ENCODE data around the gene TCF19.

Gene TCF19

DNA sequence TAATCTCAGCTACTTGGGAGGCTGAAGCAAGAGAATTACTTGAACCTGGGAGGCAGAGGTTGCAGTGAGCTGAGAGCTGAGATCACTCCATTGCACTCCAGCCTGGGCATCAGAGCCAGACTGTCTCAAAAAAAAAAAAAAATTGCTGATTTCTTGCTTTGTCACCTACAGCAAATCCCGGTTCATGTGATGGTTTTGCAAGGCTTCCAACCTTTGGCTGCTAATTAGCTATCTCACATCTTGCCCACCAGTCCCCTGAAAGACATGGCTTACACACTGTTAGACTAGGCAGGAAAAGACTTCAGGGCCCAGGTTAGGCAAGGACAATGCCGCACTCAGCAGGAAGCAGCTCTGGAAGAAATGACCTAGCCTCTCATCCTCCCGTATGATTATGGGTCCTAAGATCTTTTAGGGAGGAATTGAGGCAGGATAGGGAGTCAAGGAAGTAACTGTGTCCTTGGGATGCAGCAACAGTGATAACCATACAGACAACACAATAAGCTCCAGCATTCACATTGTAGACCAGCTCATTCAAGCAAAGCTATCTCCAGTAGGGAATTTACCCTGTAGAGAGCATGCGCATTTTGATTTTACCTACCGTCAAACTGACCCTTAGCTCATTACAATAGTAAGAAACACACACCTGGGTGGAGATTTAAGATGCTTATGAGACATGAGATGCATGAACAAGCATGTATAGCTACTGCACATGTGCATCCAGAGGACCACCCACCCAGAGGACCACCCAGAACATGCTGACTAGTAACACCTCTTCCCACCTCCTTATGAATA is 52.5 kb downstream of the TCF19 start:
- no peak overlapping the region for H3K27ac ChIP-seq (ENCODE audit: extremely low read depth, low read depth, low read length)
- H3K9me3 ChIP-seq (ENCODE audit: control insufficient read depth, insufficient read depth, low read depth, low read length), result no peaks in the 10 kb centered on the region
- CTCF ChIA-PET, result interaction anchor here (0.5 to 1.7 kb wide), 7 partner anchors 13 to 1099 kb away, joined by 3 to 7 read pairs (median 4); no protein-coding TSS in a partner anchor
- H3K4me3 ChIP-seq (ENCODE audit: low read depth, low read length), result no peak overlapping the region
- H3K4me1 ChIP-seq (ENCODE audit: control insufficient read depth, insufficient read depth, low read length), result no peaks in the 10 kb centered on the region
- no peak for TF ChIP-seq ZNF623 (tag by site-specific recombination; IDR thresholded peaks at IDR 0.05)
- TF ChIP-seq, protein P1, sequence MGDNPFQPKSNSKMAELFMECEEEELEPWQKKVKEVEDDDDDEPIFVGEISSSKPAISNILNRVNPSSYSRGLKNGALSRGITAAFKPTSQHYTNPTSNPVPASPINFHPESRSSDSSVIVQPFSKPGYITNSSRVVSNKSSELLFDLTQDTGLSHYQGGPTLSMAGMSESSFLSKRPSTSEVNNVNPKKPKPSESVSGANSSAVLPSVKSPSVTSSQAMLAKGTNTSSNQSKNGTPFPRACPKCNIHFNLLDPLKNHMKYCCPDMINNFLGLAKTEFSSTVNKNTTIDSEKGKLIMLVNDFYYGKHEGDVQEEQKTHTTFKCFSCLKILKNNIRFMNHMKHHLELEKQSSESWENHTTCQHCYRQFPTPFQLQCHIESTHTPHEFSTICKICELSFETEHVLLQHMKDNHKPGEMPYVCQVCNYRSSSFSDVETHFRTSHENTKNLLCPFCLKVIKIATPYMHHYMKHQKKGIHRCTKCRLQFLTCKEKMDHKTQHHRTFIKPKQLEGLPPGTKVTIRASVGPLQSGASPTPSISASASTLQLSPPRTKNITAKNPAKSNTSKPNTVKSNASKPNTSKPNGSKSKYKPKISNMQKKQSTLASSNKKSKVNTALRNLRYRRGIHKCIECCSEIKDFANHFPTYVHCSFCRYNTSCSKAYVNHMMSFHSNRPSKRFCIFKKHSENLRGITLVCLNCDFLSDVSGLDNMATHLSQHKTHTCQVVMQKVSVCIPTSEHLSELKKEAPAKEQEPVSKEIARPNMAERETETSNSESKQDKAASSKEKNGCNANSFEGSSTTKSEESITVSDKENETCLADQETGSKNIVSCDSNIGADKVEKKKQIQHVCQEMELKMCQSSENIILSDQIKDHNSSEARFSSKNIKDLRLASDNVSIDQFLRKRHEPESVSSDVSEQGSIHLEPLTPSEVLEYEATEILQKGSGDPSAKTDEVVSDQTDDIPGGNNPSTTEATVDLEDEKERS (tag by site-specific recombination; IDR thresholded peaks at IDR 0.05), result no peak
- no peak for TF ChIP-seq ZBTB17 (tag by site-specific recombination; IDR thresholded peaks at IDR 0.05)
- no peak for TF ChIP-seq ZSCAN16 (tag by site-specific recombination; IDR thresholded peaks at IDR 0.05)
- no peak for TF ChIP-seq ZNF624 (tag by site-specific recombination; IDR thresholded peaks at IDR 0.05)
- TF ChIP-seq BCL11B (tag by site-specific recombination; IDR thresholded peaks at IDR 0.05; ENCODE audit: low read depth), result no peak
- no peaks in the 10 kb centered on the region for H3K36me3 ChIP-seq (ENCODE audit: control insufficient read depth in 2 of 2, insufficient read depth in 1 of 2, low read length in 2 of 2)
- POLR2A ChIA-PET, result interaction anchor here (0.7 kb wide), 1 partner anchor 36 kb away, joined by 4 read pairs; no protein-coding TSS in a partner anchor
